ENCODE results near the gene PLCXD1.

The PLCXD1 gene

GRCh38 chrX:332496-332860 is 51.3 kb downstream of the PLCXD1 start:
- no peak for TF ChIP-seq CTCF (IDR thresholded peaks at IDR 0.05)
- peaks cover 0 to 4% of the 10 kb centered on the region in 2 experiments for H3K4me1 ChIP-seq (ENCODE audit: control insufficient read depth in 1 of 2, insufficient read depth in 1 of 2, low read depth in 1 of 2, low read length in 1 of 2)
- H3K27ac ChIP-seq = no peak overlapping the region
- peaks cover 34% of the 10 kb centered on the region for H3K27me3 ChIP-seq
- H3K36me3 ChIP-seq = peaks cover 49% of the 10 kb centered on the region
- H3K4me3 ChIP-seq (ENCODE audit: low read depth in 1 of 2, low read length in 1 of 2) = no peak overlapping the region
- no peaks in the 10 kb centered on the region for H3K9me3 ChIP-seq

- Histone ChIP-seq H3K4me3 (ENCODE audit: low read depth in 1 of 2, low read length in 1 of 2) (no peak overlapping the region), H3K27ac (no peak overlapping the region), H3K4me1 (ENCODE audit: control insufficient read depth in 1 of 2, insufficient read depth in 1 of 2, low read depth in 1 of 2, low read length in 1 of 2) (peaks cover 0 to 4% of the 10 kb centered on the region in 2 experiments), H3K9me3 (no peaks in the 10 kb centered on the region), H3K27me3 (peaks cover 30% of the 10 kb centered on the region), H3K36me3 (peaks cover 55% of the 10 kb centered on the region)
- no peak for TF ChIP-seq CTCF (IDR thresholded peaks at IDR 0.05)
Observed at GRCh38 chrX:332916-333610, 51.9 kb downstream of the PLCXD1 start.

- TF ChIP-seq CTCF (IDR thresholded peaks at IDR 0.05) = no peak
- no peak overlapping the region for H3K4me3 ChIP-seq (ENCODE audit: low read depth in 1 of 2, low read length in 1 of 2)
- peaks cover 0 to 4% of the 10 kb centered on the region in 2 experiments for H3K4me1 ChIP-seq (ENCODE audit: control insufficient read depth in 1 of 2, insufficient read depth in 1 of 2, low read depth in 1 of 2, low read length in 1 of 2)
- H3K27ac ChIP-seq = no peak overlapping the region
- H3K36me3 ChIP-seq = peaks cover 62% of the 10 kb centered on the region
- H3K9me3 ChIP-seq = no peaks in the 10 kb centered on the region
- peaks cover 30% of the 10 kb centered on the region for H3K27me3 ChIP-seq
Observed at GRCh38 chrX:333611-334311, 52.6 kb downstream of the PLCXD1 start.

GRCh38 chrX:334331-334891 is 53.2 kb downstream of the PLCXD1 start:
- no peak overlapping the region for H3K27ac ChIP-seq
- no peak overlapping the region for H3K4me3 ChIP-seq (ENCODE audit: low read depth in 1 of 2, low read length in 1 of 2)
- peaks cover 0 to 4% of the 10 kb centered on the region in 2 experiments for H3K4me1 ChIP-seq (ENCODE audit: control insufficient read depth in 1 of 2, insufficient read depth in 1 of 2, low read depth in 1 of 2, low read length in 1 of 2)
- no peaks in the 10 kb centered on the region for H3K9me3 ChIP-seq
- no peak for TF ChIP-seq CTCF (IDR thresholded peaks at IDR 0.05)
- H3K27me3 ChIP-seq = peaks cover 30% of the 10 kb centered on the region
- H3K36me3 ChIP-seq = peaks cover 64% of the 10 kb centered on the region

- Histone ChIP-seq H3K4me3 (ENCODE audit: low read depth in 1 of 2, low read length in 1 of 2) (no peak overlapping the region), H3K27me3 (peaks cover 23% of the 10 kb centered on the region), H3K36me3 (peaks cover 64% of the 10 kb centered on the region), H3K4me1 (ENCODE audit: control insufficient read depth in 1 of 2, insufficient read depth in 1 of 2, low read depth in 1 of 2, low read length in 1 of 2) (peaks cover 0 to 4% of the 10 kb centered on the region in 2 experiments), H3K9me3 (no peaks in the 10 kb centered on the region), H3K27ac (no peak overlapping the region)
- TF ChIP-seq CTCF (IDR thresholded peaks at IDR 0.05) = no peak
Observed at GRCh38 chrX:334971-335757, 54.0 kb downstream of the PLCXD1 start.
